Stomach (tissue), 4 donors: ENCODE data around the gene EIF2S1.

Experiments used
- EP300 ChIP-seq: sonication (generic); formaldehyde crosslinking; IDR thresholded peaks from one replicate; pipeline ENCODE4 v1.6.1; 2017; ENCODE audit warnings: antibody characterized with exemption
- POLR2AphosphoS5 ChIP-seq, 3 donors: sonication (generic); formaldehyde crosslinking; IDR thresholded peaks; one replicate each; pipeline ENCODE4 v1.6.1; 2016; ENCODE audit warnings: antibody characterized with exemption in 3 of 3

GRCh38 chr14:67392123-67392522 is 32.0 kb downstream of the EIF2S1 start:
- TF ChIP-seq POLR2AphosphoS5 (IDR thresholded peaks at IDR 0.05) = no peak
- TF ChIP-seq EP300 = no peak
